A204.1 (cell line): Measurements from ENCODE around the gene SPINK5.
"Not testable (repeated sequence)": the region's sequence is repeated elsewhere in the genome, so short reads cannot be mapped to it uniquely, and the experiment has no call there.

Experiments used
- FAIRE-seq: peaks from 2 replicates; lab custom pipeline; 2012; peaks lifted over from hg19 to GRCh38; lab: Jason Lieb, UNC

SPINK5 gene

GRCh38 chr5:148063861-148064260 lies at the start of gene SPINK5:
Gene SPINK5, plus strand, starts transcription at chr5:148063980. Its CDS starts 65 bp downstream, at chr5:148064045.
- FAIRE-seq: no peak

GRCh38 chr5:148014276-148014675 lies 49.5 kb upstream of the SPINK5 start:
- no peak for FAIRE-seq

- FAIRE-seq: no peak
These were observed 43.4 kb upstream of the SPINK5 start for GRCh38 chr5:148020257-148020988.

GRCh38 chr5:148027505-148027904 lies 36.3 kb upstream of the SPINK5 start:
- FAIRE-seq: no peak

GRCh38 chr5:148029131-148029530 lies 34.6 kb upstream of the SPINK5 start:
- FAIRE-seq: no peak

- no peak for FAIRE-seq
These were observed 30.6 kb upstream of the SPINK5 start for GRCh38 chr5:148033134-148033533.

GRCh38 chr5:148035676-148036075 lies 28.1 kb upstream of the SPINK5 start:
- FAIRE-seq: no peak

- FAIRE-seq: no peak
These were observed 20.9 kb upstream of the SPINK5 start for GRCh38 chr5:148042881-148043280.

- FAIRE-seq: no peak
These were observed 20.1 kb upstream of the SPINK5 start for GRCh38 chr5:148043705-148044104.

- FAIRE-seq: not testable (repeated sequence)
These were observed 8.6 kb upstream of the SPINK5 start for GRCh38 chr5:148055160-148055559.

GRCh38 chr5:148060309-148060708 lies 3.5 kb upstream of the SPINK5 start:
- no peak for FAIRE-seq

- FAIRE-seq: no peak
These were observed 2.9 kb upstream of the SPINK5 start for GRCh38 chr5:148060881-148061280.

- no peak for FAIRE-seq
These were observed 6.8 kb downstream of the SPINK5 start for GRCh38 chr5:148070621-148071020.

- no peak for FAIRE-seq
These were observed 8.4 kb downstream of the SPINK5 start for GRCh38 chr5:148072207-148072606.

GRCh38 chr5:148075529-148075928 lies 11.7 kb downstream of the SPINK5 start:
- no peak for FAIRE-seq

- FAIRE-seq: no peak
These were observed 19.4 kb downstream of the SPINK5 start for GRCh38 chr5:148083203-148083602.

GRCh38 chr5:148084269-148084668 lies 20.5 kb downstream of the SPINK5 start:
- no peak for FAIRE-seq

- no peak for FAIRE-seq
These were observed 21.5 kb downstream of the SPINK5 start for GRCh38 chr5:148085310-148085709.

- FAIRE-seq: no peak
These were observed 22.4 kb downstream of the SPINK5 start for GRCh38 chr5:148085977-148086705.

GRCh38 chr5:148090146-148090772 lies 26.5 kb downstream of the SPINK5 start:
- no peak for FAIRE-seq

- FAIRE-seq: no peak
These were observed 27.0 kb downstream of the SPINK5 start for GRCh38 chr5:148090773-148091250.

- no peak for FAIRE-seq
These were observed 28.5 kb downstream of the SPINK5 start for GRCh38 chr5:148091991-148092964.
